DOHH2 (cell line): ENCODE data around the gene ARHGAP40.
"Not testable (repeated sequence)": the region's sequence is repeated elsewhere in the genome, so short reads cannot be mapped to it uniquely, and the experiment has no call there.

Source experiments
- H3F3A ChIP-seq: fragments of 200-600 bp; sonication (generic), shearing (Covaris generic); 2 replicates; pipeline ENCODE4 v1.6.0; 2016; ENCODE audit warnings: antibody characterized with exemption, mild to moderate bottlenecking; ENCODE audit not compliant: control insufficient read depth, insufficient read depth
- H3K27ac ChIP-seq: fragments of 200-600 bp; sonication (generic); 2 replicates; pipeline ENCODE4 v1.5.1; 2014; ENCODE audit warnings: low read depth, mild to moderate bottlenecking, low read length, moderate library complexity
- H3K27me3 ChIP-seq: fragments of 200-600 bp; sonication (generic); 2 replicates; pipeline ENCODE4 v1.6.1; 2014; ENCODE audit warnings: mild to moderate bottlenecking, low read length, mixed read lengths; ENCODE audit not compliant: control insufficient read depth
- H3K36me3 ChIP-seq: fragments of 200-600 bp; sonication (generic); 2 replicates; pipeline ENCODE4 v1.6.1; 2014; ENCODE audit warnings: mild to moderate bottlenecking, low read length, moderate library complexity, mixed read lengths; ENCODE audit not compliant: control insufficient read depth
- H3K4me1 ChIP-seq: fragments of 200-600 bp; sonication (generic); 2 replicates; pipeline ENCODE4 v1.6.1; 2014; ENCODE audit warnings: mild to moderate bottlenecking, low read length, mixed read lengths; ENCODE audit not compliant: control insufficient read depth
- H3K4me2 ChIP-seq: fragments of 200-600 bp; sonication (generic); 2 replicates; pipeline ENCODE4 v1.6.0; 2014; ENCODE audit warnings: mild to moderate bottlenecking, low read length, moderate library complexity
- H3K4me3 ChIP-seq: fragments of 200-600 bp; sonication (generic); 2 replicates; pipeline ENCODE4 v1.5.1; 2014; ENCODE audit warnings: mild to moderate bottlenecking, low read length, mixed read lengths
- H3K79me2 ChIP-seq: fragments of 200-600 bp; sonication (generic); 2 replicates; pipeline ENCODE4 v1.6.1; 2014; ENCODE audit warnings: mild to moderate bottlenecking, low read length, mixed read lengths; ENCODE audit not compliant: control insufficient read depth
- H3K9me2 ChIP-seq: fragments of 200-600 bp; sonication (generic); replicated peaks from 2 replicates; pipeline ENCODE4 v1.6.1; 2014; ENCODE audit warnings: mild to moderate bottlenecking, low read length, mixed read lengths; ENCODE audit not compliant: control insufficient read depth
- H3K9me3 ChIP-seq: fragments of 200-600 bp; sonication (generic); 2 replicates; pipeline ENCODE4 v1.6.1; 2014; ENCODE audit warnings: antibody characterized with exemption, low read length, mixed read lengths; ENCODE audit not compliant: control insufficient read depth, insufficient read depth
- H4K20me1 ChIP-seq: fragments of 200-600 bp; sonication (generic); 2 replicates; pipeline ENCODE4 v1.6.0; 2014; ENCODE audit warnings: low read depth, mild to moderate bottlenecking, antibody characterized with exemption, low read length, moderate library complexity; ENCODE audit not compliant: control insufficient read depth, insufficient read depth
- CTCF ChIP-seq: fragments of 200-600 bp; sonication (generic); IDR thresholded peaks from one replicate; pipeline ENCODE4 v1.5.1; 2014; ENCODE audit warnings: antibody characterized with exemption, mild to moderate bottlenecking, low read depth, low read length; ENCODE audit not compliant: poor library complexity, severe bottlenecking
- EZH2phosphoT487 ChIP-seq: fragments of 200-600 bp; sonication (generic); IDR thresholded peaks from 2 replicates; pipeline ENCODE4 v1.6.1; 2017; ENCODE audit warnings: borderline replicate concordance, mild to moderate bottlenecking, antibody characterized with exemption, low read length, moderate library complexity, mixed read lengths

ARHGAP40 gene

DNA sequence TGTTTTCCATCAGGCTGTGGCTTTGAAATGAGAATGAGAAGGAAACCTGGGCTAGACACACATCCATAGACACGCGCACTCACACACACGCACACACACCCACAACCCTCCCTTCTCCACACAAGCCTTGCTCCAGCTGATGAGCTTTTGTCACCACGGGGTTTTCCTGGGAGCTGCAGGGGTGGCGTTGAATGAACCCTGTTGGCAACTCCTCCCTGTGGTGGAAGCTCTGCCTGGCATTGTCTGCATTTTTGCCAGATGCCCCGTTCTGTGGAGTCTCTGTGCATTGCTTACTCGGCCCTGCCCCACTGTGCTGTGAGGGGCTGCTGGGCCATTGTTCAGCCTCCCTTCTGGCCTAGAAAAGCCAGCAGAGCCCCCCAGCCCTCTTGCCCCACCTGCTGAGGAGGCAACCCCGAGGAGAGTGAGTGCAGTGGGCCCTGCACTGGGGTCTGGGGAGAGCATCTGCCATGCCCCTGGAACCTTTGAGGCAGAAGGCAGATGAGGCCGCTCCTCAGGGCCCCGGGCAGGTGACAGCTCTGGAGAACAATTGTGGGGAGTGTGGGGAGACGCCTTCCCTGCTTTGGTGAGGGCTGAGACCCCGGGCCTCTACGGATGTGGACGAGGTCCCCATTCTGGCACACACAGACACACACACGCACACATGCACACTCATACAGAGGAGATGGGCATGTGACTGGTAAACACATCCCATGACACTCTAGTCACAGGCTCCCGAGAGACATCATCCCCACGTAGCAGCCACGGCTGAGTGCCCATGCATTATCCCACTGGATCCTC lies 10.7 kb upstream of the ARHGAP40 start:
- Histone ChIP-seq H3K36me3 (no peaks in the 10 kb centered on the region), H3K9me3 (no peaks in the 10 kb centered on the region), H3K4me2 (no peak overlapping the region), H3K4me3 (no peak overlapping the region), H3K27ac (no peak overlapping the region), H3K4me1 (no peaks in the 10 kb centered on the region), H3F3A (no peaks in the 10 kb centered on the region), H3K9me2 (no peaks in the 10 kb centered on the region), H3K79me2 (no peaks in the 10 kb centered on the region), H4K20me1 (no peaks in the 10 kb centered on the region), H3K27me3 (peaks cover 2% of the 10 kb centered on the region; the same call in 1 of the 2 replicates)
- no peak for TF ChIP-seq EZH2phosphoT487
- TF ChIP-seq CTCF, result no peak

GRCh38 chr20:38591474-38592410 lies 9.9 kb upstream of the ARHGAP40 start:
- H3K9me2 ChIP-seq, result no peaks in the 10 kb centered on the region
- no peaks in the 10 kb centered on the region for H4K20me1 ChIP-seq
- no peaks in the 10 kb centered on the region for H3K79me2 ChIP-seq
- no peak overlapping the region for H3K4me2 ChIP-seq
- no peaks in the 10 kb centered on the region for H3K4me1 ChIP-seq
- H3K27me3 ChIP-seq, result peaks cover 2% of the 10 kb centered on the region; the same call in 1 of the 2 replicates
- no peak overlapping the region for H3K27ac ChIP-seq
- H3K9me3 ChIP-seq, result no peaks in the 10 kb centered on the region
- no peak overlapping the region for H3K4me3 ChIP-seq
- H3K36me3 ChIP-seq, result no peaks in the 10 kb centered on the region
- H3F3A ChIP-seq, result no peaks in the 10 kb centered on the region
- TF ChIP-seq CTCF (no peak), EZH2phosphoT487 (no peak)

DNA sequence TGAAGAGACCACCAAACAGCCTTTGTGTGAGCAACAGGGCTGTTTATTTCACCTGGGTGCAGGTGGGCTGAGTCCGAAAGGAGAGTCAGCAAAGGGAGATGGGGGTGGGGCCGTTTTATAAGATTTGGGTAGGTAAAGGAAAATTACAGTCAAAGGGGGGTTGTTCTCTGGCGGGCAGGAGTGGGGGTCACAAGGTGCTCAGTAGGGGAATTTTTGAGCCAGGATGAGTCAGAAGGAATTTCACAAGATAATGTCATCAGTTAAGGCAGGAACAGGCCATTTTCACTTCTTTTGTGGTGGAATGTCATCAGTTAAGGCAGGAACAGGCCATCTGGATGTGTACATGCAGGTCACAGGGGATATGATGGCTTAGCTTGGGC lies 9.2 kb upstream of the ARHGAP40 start:
- not testable (repeated sequence) for H3K9me3 ChIP-seq, H3F3A ChIP-seq, H3K4me3 ChIP-seq, H3K4me2 ChIP-seq, H4K20me1 ChIP-seq, H3K4me1 ChIP-seq, H3K27ac ChIP-seq, H3K9me2 ChIP-seq, H3K27me3 ChIP-seq, H3K36me3 ChIP-seq, H3K79me2 ChIP-seq

DNA sequence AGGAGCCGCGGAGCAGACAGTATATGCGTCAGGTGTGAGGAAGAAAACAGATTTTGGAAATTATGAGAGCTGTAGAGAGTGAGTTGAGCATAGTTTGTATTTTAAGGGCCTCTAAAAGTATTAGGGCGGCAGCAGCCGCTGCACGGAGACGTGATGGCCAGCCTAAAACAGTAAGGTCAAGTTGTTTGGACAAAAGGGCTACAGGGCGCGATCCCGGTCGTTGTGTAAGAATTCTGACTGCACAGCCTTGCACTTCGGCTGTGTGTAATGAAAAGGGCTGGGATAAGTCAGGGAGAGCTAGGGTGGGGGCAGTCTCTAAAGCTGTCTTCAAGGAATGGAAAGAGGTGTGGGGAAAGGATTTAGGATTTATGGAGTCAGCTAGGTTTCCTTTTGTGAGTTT lies 7.3 kb upstream of the ARHGAP40 start:
- not testable (repeated sequence) for H3K4me3 ChIP-seq, H3F3A ChIP-seq, H4K20me1 ChIP-seq, H3K27ac ChIP-seq, H3K36me3 ChIP-seq, H3K9me2 ChIP-seq, H3K79me2 ChIP-seq, H3K4me1 ChIP-seq, H3K9me3 ChIP-seq, H3K4me2 ChIP-seq, H3K27me3 ChIP-seq

- not testable (repeated sequence) for H3K79me2 ChIP-seq, H4K20me1 ChIP-seq, H3K9me2 ChIP-seq, H3K27ac ChIP-seq, H3K4me1 ChIP-seq, H3K9me3 ChIP-seq, H3K4me3 ChIP-seq, H3F3A ChIP-seq, H3K36me3 ChIP-seq, H3K4me2 ChIP-seq
- peaks cover 19% of the 10 kb centered on the region; the same call in 1 of the 2 replicates for H3K27me3 ChIP-seq
Measured at GRCh38 chr20:38595886-38596285, 5.7 kb upstream of the ARHGAP40 start.
